OCI-LY1 (cell line): Measurements from ENCODE around the gene RERE.

Source experiments
- EZH2 ChIP-seq: fragments of 200-600 bp; sonication (generic), shearing (Covaris generic); IDR thresholded peaks from 2 replicates; pipeline ENCODE4 v1.8.0; 2017; ENCODE audit warnings: borderline replicate concordance, mixed run types, mild to moderate bottlenecking, antibody characterized with exemption, low read length, moderate library complexity, mixed read lengths
- TF ChIP-seq, protein P1 (sequence below): fragments of 200-600 bp; sonication (generic), shearing (Covaris generic); IDR thresholded peaks from 2 replicates; pipeline ENCODE4 v1.5.1; 2017; ENCODE audit warnings: mild to moderate bottlenecking, antibody characterized with exemption, low read length, moderate library complexity, mixed read lengths

DNA sequence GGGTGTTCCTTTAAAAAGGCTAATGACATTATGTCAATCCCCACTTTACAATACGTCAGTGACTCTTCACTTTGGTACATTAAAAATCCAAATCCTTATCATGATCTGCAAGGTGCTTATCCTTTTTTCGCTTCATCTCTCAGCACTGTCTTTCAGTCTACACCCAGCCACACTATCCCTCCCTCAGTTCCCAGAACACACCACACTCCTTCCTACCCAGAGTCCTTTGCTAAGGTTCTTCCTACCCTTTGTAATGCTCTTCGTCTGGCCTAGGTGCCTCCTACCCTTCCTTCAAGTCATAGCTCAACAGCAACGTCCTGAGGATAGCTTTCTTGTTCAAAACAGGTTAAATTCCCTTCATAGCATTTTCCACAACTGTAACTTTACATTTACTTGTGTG lies 152.6 kb downstream of the RERE start:
- TF ChIP-seq EZH2: no peak
- TF ChIP-seq, protein P1, sequence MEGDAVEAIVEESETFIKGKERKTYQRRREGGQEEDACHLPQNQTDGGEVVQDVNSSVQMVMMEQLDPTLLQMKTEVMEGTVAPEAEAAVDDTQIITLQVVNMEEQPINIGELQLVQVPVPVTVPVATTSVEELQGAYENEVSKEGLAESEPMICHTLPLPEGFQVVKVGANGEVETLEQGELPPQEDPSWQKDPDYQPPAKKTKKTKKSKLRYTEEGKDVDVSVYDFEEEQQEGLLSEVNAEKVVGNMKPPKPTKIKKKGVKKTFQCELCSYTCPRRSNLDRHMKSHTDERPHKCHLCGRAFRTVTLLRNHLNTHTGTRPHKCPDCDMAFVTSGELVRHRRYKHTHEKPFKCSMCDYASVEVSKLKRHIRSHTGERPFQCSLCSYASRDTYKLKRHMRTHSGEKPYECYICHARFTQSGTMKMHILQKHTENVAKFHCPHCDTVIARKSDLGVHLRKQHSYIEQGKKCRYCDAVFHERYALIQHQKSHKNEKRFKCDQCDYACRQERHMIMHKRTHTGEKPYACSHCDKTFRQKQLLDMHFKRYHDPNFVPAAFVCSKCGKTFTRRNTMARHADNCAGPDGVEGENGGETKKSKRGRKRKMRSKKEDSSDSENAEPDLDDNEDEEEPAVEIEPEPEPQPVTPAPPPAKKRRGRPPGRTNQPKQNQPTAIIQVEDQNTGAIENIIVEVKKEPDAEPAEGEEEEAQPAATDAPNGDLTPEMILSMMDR: no peak
